H1 (cell line): ENCODE results near the gene SOX8. TPM values are rescaled to one million over a fixed set of nuclear protein-coding genes. Genes with fewer than 3 reads are reported as not detected.

ENCODE experiments used
- CTCF ChIA-PET: fragments of 300-600 bp; sonication (Branson Sonifier 250); formaldehyde crosslinking; loops from one replicate; lab custom pipeline; 2021; ENCODE audit not compliant: partially characterized antibody; lab: Charles Lee
- POLR2A ChIA-PET: fragments of 300-600 bp; sonication (Branson Sonifier 250); formaldehyde crosslinking; loops from one replicate; lab custom pipeline; 2021; ENCODE audit warnings: inconsistent platforms; ENCODE audit not compliant: partially characterized antibody; lab: Charles Lee
- DNase-seq, 2 experiments: peaks; one replicate each; pipeline versions ENCODE4 v3.0.0 to v3.0.0-alpha.2; 2010 to 2022; ENCODE audit warnings: low spot score in 2 of 2, low read depth in 1 of 2, mixed read lengths in 1 of 2
- FAIRE-seq: peaks from 2 replicates; lab custom pipeline; 2011; peaks lifted over from hg19 to GRCh38; lab: Jason Lieb, UNC
- H2AFZ ChIP-seq: 2 replicates; pipeline ENCODE4 v1.8.1; 2012; ENCODE audit warnings: low read length, inconsistent platforms
- H2AK5ac ChIP-seq: 2 replicates; pipeline ENCODE4 v1.6.1; 2013; ENCODE audit warnings: low read depth, low read length
- H2BK120ac ChIP-seq: replicated peaks from 2 replicates; pipeline ENCODE3; 2013; ENCODE audit warnings: low read depth, low read length, inconsistent platforms
- H2BK12ac ChIP-seq: 2 replicates; pipeline ENCODE4 v1.6.1; 2013; ENCODE audit warnings: low read depth, low read length
- H2BK15ac ChIP-seq: 2 replicates; pipeline ENCODE4 v1.6.1; 2013; ENCODE audit warnings: low read length
- H2BK20ac ChIP-seq: 2 replicates; pipeline ENCODE4 v1.6.1; 2013; ENCODE audit warnings: low read length
- H2BK5ac ChIP-seq: 2 replicates; pipeline ENCODE4 v1.6.1; 2013; ENCODE audit warnings: low read depth, low read length
- H3K14ac ChIP-seq: 2 replicates; pipeline ENCODE4 v1.6.1; 2013; ENCODE audit warnings: inconsistent platforms; ENCODE audit not compliant: insufficient read length
- H3K18ac ChIP-seq: 2 replicates; pipeline ENCODE4 v1.6.1; 2013; ENCODE audit warnings: low read length; ENCODE audit errors: extremely low read depth
- H3K23ac ChIP-seq: 2 replicates; pipeline ENCODE4 v1.6.1; 2013; ENCODE audit warnings: inconsistent platforms; ENCODE audit not compliant: insufficient read length
- H3K23me2 ChIP-seq: 2 replicates; pipeline ENCODE4 v1.6.1; 2013; ENCODE audit warnings: low read depth, low read length
- H3K27ac ChIP-seq: 2 replicates; pipeline ENCODE4 v1.6.1; 2011; ENCODE audit warnings: low read depth, low read length, inconsistent platforms
- H3K27me3 ChIP-seq, 4 experiments: replicated peaks in 1 of 4; 1 replicate in 1 of 4; 2 replicates in 3 of 4; pipeline versions ENCODE4 v1.6.1 to v1.8.1; 2011 to 2013; ENCODE audit warnings: low read length in 3 of 4, mild to moderate bottlenecking in 3 of 4, inconsistent platforms in 2 of 4, mixed read lengths in 2 of 4, moderate library complexity in 1 of 4; ENCODE audit not compliant: control insufficient read depth in 3 of 4, insufficient read depth in 3 of 4; ENCODE audit errors: extremely low read depth in 1 of 4
- H3K36me3 ChIP-seq, 4 experiments: 2 replicates each; pipeline versions ENCODE4 v1.6.1 to v1.8.1; 2011 to 2013; ENCODE audit warnings: mild to moderate bottlenecking in 4 of 4, low read length in 3 of 4, moderate library complexity in 2 of 4, control low read depth in 1 of 4, inconsistent platforms in 1 of 4; ENCODE audit not compliant: insufficient read depth in 4 of 4, control insufficient read depth in 2 of 4
- H3K4ac ChIP-seq: replicated peaks from 2 replicates; pipeline ENCODE3; 2013; ENCODE audit warnings: low read length, low read depth, mixed read lengths, inconsistent platforms; ENCODE audit not compliant: insufficient read length
- H3K4me1 ChIP-seq, 4 experiments: replicated peaks in 1 of 4; 1 replicate in 1 of 4; 2 replicates in 3 of 4; pipeline versions ENCODE4 v1.6.1 to v1.8.1; 2011 to 2013; ENCODE audit warnings: low read length in 3 of 4, inconsistent platforms in 2 of 4, mixed read lengths in 1 of 4; ENCODE audit not compliant: insufficient read depth in 4 of 4, control insufficient read depth in 3 of 4
- H3K4me2 ChIP-seq, 2 experiments: 2 replicates each; pipeline versions ENCODE4 v1.6.1 to v1.8.1; 2011 to 2013; ENCODE audit warnings: low read depth in 2 of 2, low read length in 2 of 2, control low read depth in 1 of 2, inconsistent platforms in 1 of 2, mild to moderate bottlenecking in 1 of 2; ENCODE audit not compliant: insufficient read depth in 1 of 2
- H3K4me3 ChIP-seq, 4 experiments: fragments of 200-600, 300-600 bp in 1 of 4; sonication (generic), shearing (Covaris generic), sonication (Bioruptor Twin) in 1 of 4; 2 replicates each; pipeline versions ENCODE4 v1.5.1 to v1.8.1; 2011 to 2016; ENCODE audit warnings: low read length in 4 of 4, low read depth in 3 of 4, control low read depth in 2 of 4, inconsistent platforms in 2 of 4, mild to moderate bottlenecking in 2 of 4, mixed read lengths in 1 of 4, moderate library complexity in 1 of 4; ENCODE audit not compliant: insufficient read depth in 2 of 4; ENCODE audit errors: extremely low read depth in 1 of 4
- H3K56ac ChIP-seq: replicated peaks from 2 replicates; pipeline ENCODE3; 2013; ENCODE audit warnings: low read depth, mild to moderate bottlenecking, mixed read lengths, low read length, inconsistent platforms; ENCODE audit not compliant: insufficient read length
- H3K79me1 ChIP-seq: 2 replicates; pipeline ENCODE4 v1.6.1; 2013; ENCODE audit warnings: low read depth, low read length, control low read depth
- H3K79me2 ChIP-seq, 2 experiments: 2 replicates each; pipeline versions ENCODE4 v1.6.1 to v1.8.1; 2012 to 2013; ENCODE audit warnings: low read length in 2 of 2, mild to moderate bottlenecking in 2 of 2, inconsistent platforms in 1 of 2; ENCODE audit not compliant: insufficient read depth in 2 of 2, control insufficient read depth in 1 of 2
- H3K9ac ChIP-seq, 4 experiments: replicated peaks in 1 of 4; 1 replicate in 1 of 4; 2 replicates in 3 of 4; pipeline versions ENCODE4 v1.6.1 to v1.8.1; 2011 to 2013; ENCODE audit warnings: low read depth in 3 of 4, low read length in 3 of 4, control low read depth in 2 of 4, mild to moderate bottlenecking in 2 of 4, moderate library complexity in 2 of 4, inconsistent platforms in 1 of 4; ENCODE audit errors: extremely low read depth in 1 of 4
- H3K9me3 ChIP-seq, 2 experiments: 2 replicates each; pipeline versions ENCODE4 v1.6.1 to v1.8.1; 2012 to 2013; ENCODE audit warnings: mild to moderate bottlenecking in 2 of 2, moderate library complexity in 2 of 2, control low read depth in 1 of 2, inconsistent platforms in 1 of 2, low read depth in 1 of 2, low read length in 1 of 2, mixed read lengths in 1 of 2; ENCODE audit not compliant: insufficient read depth in 2 of 2
- H4K20me1 ChIP-seq, 2 experiments: replicated peaks in 1 of 2; 2 replicates each; pipeline versions ENCODE3 to v1.8.1; 2011 to 2013; ENCODE audit warnings: inconsistent platforms in 2 of 2, low read length in 2 of 2, mild to moderate bottlenecking in 1 of 2; ENCODE audit not compliant: insufficient read depth in 2 of 2, control insufficient read depth in 1 of 2
- H4K5ac ChIP-seq: 2 replicates; pipeline ENCODE4 v1.6.1; 2013; ENCODE audit warnings: low read length, low read depth, mixed read lengths, inconsistent platforms; ENCODE audit not compliant: insufficient read length
- H4K8ac ChIP-seq: 2 replicates; pipeline ENCODE4 v1.8.0; 2013; ENCODE audit warnings: mild to moderate bottlenecking, moderate library complexity, low read length, inconsistent platforms; ENCODE audit not compliant: insufficient read depth; ENCODE audit errors: extremely low read depth
- H4K91ac ChIP-seq: replicated peaks from 2 replicates; pipeline ENCODE3; 2013; ENCODE audit warnings: low read length, mixed read lengths, inconsistent platforms; ENCODE audit not compliant: insufficient read length
- CEBPB ChIP-seq: IDR thresholded peaks from 2 replicates; pipeline ENCODE4 v1.6.1; 2012; ENCODE audit warnings: low read depth, low read length
- E2F6 ChIP-seq: IDR thresholded peaks from 2 replicates; pipeline ENCODE4 v1.6.1; 2012; ENCODE audit warnings: inconsistent platforms
- EZH2 ChIP-seq: fragments of 200-600 bp; sonication (generic); IDR thresholded peaks from 2 replicates; pipeline ENCODE4 v1.7.1; 2012; ENCODE audit warnings: low read depth, mild to moderate bottlenecking, moderate library complexity, low read length, inconsistent platforms; ENCODE audit not compliant: severe bottlenecking
- GABPA ChIP-seq: IDR thresholded peaks from 2 replicates; pipeline ENCODE4 v1.6.1; 2011; ENCODE audit warnings: mild to moderate bottlenecking, low read length, moderate library complexity, borderline replicate concordance; ENCODE audit not compliant: insufficient read depth
- KDM4A ChIP-seq: IDR thresholded peaks from one replicate; pipeline ENCODE4 v1.7.1; 2012; ENCODE audit warnings: low read depth, mild to moderate bottlenecking, moderate library complexity, low read length, inconsistent platforms; ENCODE audit not compliant: severe bottlenecking
- KDM5A ChIP-seq: fragments of 200-600 bp; IDR thresholded peaks from 2 replicates; pipeline ENCODE4 v1.7.1; 2012; ENCODE audit warnings: mild to moderate bottlenecking, low read length, inconsistent platforms, mixed read lengths
- POLR2A ChIP-seq, 2 experiments: IDR thresholded peaks; 1 replicate in 1 of 2; 2 replicates in 1 of 2; pipeline ENCODE4 v1.6.1; 2011; ENCODE audit warnings: low read depth in 2 of 2, low read length in 2 of 2, mild to moderate bottlenecking in 2 of 2; ENCODE audit errors: control extremely low read depth in 1 of 2
- SUZ12 ChIP-seq: fragments of 200-600 bp; sonication (generic); IDR thresholded peaks from 2 replicates; pipeline ENCODE4 v1.6.1; 2012; ENCODE audit warnings: mild to moderate bottlenecking, inconsistent platforms, low read length, moderate library complexity, mixed read lengths
- TBP ChIP-seq: IDR thresholded peaks from 2 replicates; pipeline ENCODE4 v1.6.1; 2011; ENCODE audit warnings: low read depth, low read length, improper control_type of control experiment
- ZNF274 ChIP-seq: IDR thresholded peaks from 2 replicates; pipeline ENCODE4 v1.7.0; 2012; ENCODE audit warnings: low read length, borderline replicate concordance; ENCODE audit errors: extremely low read depth
- whole genome bisulfite sequencing, 2 experiments: shearing (Covaris generic) in 1 of 2; methylation state at CpG; one replicate each; pipeline versions ENCODE4 v1.1.6 to v1.1.7; 2013 to 2015; ENCODE audit warnings: low lambda C conversion rate in 2 of 2, mixed read lengths in 2 of 2, inconsistent platforms in 1 of 2, low coverage in 1 of 2, missing lambda C conversion rate in 1 of 2; ENCODE audit not compliant: insufficient replicate concordance in 2 of 2, insufficient coverage in 1 of 2, insufficient read length in 1 of 2; ENCODE audit errors: extremely low coverage in 1 of 2, missing lambda C conversion rate in 1 of 2; 5-methylcytosine and 5-hydroxymethylcytosine counted together
- polyA plus RNA-seq, 7 experiments: library from polyadenylated mRNA; depleted of rRNA in 3 of 7; stranded (reverse) in 5 of 7; unstranded in 2 of 7; fragments of >200 nt in 5 of 7; fragments of 200-250 nt in 2 of 7; gene quantifications; 1 replicate in 5 of 7; 2 replicates in 1 of 7; 4 replicates in 1 of 7; pipeline versions ENCODE4 v1.2.1 to v1.2.3, GENCODE V29; 2011 to 2013; ENCODE audit warnings: missing spikeins in 2 of 7, mixed read lengths in 2 of 7
- total RNA-seq: library from RNA; stranded (reverse); fragmentation: NEBNext Ultra II Directional; extraction: Animal tissue kit (Norgen Biotek cat#: 25700); gene quantifications from 2 replicates; pipeline ENCODE4 v1.2.1, GENCODE V29; 2021

SOX8 gene
- total and polyA plus RNA-seq, 2 of the 8 experiments (the other 6 are each of a cell fraction or from before 2014, with no cell fraction given), result 2.2 to 5.7 TPM

GRCh38 chr16:982145-983043 lies 824 bp downstream of the SOX8 start:
- Histone ChIP-seq H3K4me1 (peaks cover 0 to 16% (median 7%) of the 10 kb centered on the region in 4 experiments; a peak in 6 of 7 replicates), H2AK5ac (no peak overlapping the region), H3K4me3 (peak overlapping the region; percentile 34 to 65 (median 40); a peak in 6 of 8 replicates), H2BK12ac (no peak overlapping the region), H3K9ac (no peak overlapping the region), H4K91ac (no peak overlapping the region), H3K56ac (no peak overlapping the region), H2AFZ (no peak overlapping the region), H2BK5ac (no peak overlapping the region), H3K9me3 (no peaks in the 10 kb centered on the region), H4K20me1 (peaks cover 3 to 11% of the 10 kb centered on the region in 2 experiments), H4K5ac (no peak overlapping the region), H3K27me3 (peaks cover 29 to 47% (median 41%) of the 10 kb centered on the region in 4 experiments), H3K4ac (no peak overlapping the region), H3K27ac (no peak overlapping the region), H3K14ac (no peak overlapping the region), H3K18ac (no peak overlapping the region), H3K23me2 (peaks cover 10% of the 10 kb centered on the region; the same call in 1 of the 2 replicates), H3K79me2 (no peaks in the 10 kb centered on the region), H3K79me1 (no peaks in the 10 kb centered on the region; the same call in 1 of the 2 replicates), H2BK15ac (no peak overlapping the region), H2BK120ac (no peak overlapping the region), H3K23ac (no peak overlapping the region), H2BK20ac (no peak overlapping the region), H3K4me2 (peak overlapping the region; percentile 74 to 84), H4K8ac (peak overlapping the region; percentile 38), H3K36me3 (peaks cover 0 to 6% (median 0%) of the 10 kb centered on the region in 4 experiments; a peak in 1 of 8 replicates)
- FAIRE-seq (no peak), DNase-seq (peak in 1 of 2 experiments; percentile 64)
- ChIA-PET POLR2A (interaction anchor here (1.2 kb wide), 1 partner anchor 10 kb away, joined by 3 read pairs; no protein-coding TSS in a partner anchor), CTCF (interaction anchor here (0.9 to 1.5 kb wide), 4 partner anchors 25 to 75 kb away, joined by 3 to 4 read pairs (median 4); no protein-coding TSS in a partner anchor)
- WGBS, 2 experiments, result 23% methylated on average over 35 of the region's 76 CpGs; no CpG with 5 or more reads in 1 of the 2 experiments
- TF ChIP-seq KDM4A, result peak; percentile 85
- TF ChIP-seq TBP, result no peak
- TF ChIP-seq GABPA, result peak; percentile 5; the same call in 1 of the 2 replicates
- no peak for TF ChIP-seq ZNF274
- TF ChIP-seq E2F6, result 0 out of 2 replicates have a peak, but pooled peaks have one; percentile 4
- no peak for TF ChIP-seq CEBPB
- peak; percentile 81 for TF ChIP-seq EZH2
- no peak for TF ChIP-seq KDM5A
- peak; percentile 60 for TF ChIP-seq SUZ12
- no peak for TF ChIP-seq POLR2A (IDR thresholded peaks at IDR 0.05; ENCODE audit: control extremely low read depth in 1 of 2, low read depth in 2 of 2, low read length in 2 of 2)
